ENCODE data around the gene PLCB3. TPM values are rescaled to one million over a fixed set of nuclear protein-coding genes. Genes with fewer than 3 reads are reported as not detected.

PLCB3 gene
- total RNA-seq, 1 donor from 2014 or later, result 48.7 TPM

DNA sequence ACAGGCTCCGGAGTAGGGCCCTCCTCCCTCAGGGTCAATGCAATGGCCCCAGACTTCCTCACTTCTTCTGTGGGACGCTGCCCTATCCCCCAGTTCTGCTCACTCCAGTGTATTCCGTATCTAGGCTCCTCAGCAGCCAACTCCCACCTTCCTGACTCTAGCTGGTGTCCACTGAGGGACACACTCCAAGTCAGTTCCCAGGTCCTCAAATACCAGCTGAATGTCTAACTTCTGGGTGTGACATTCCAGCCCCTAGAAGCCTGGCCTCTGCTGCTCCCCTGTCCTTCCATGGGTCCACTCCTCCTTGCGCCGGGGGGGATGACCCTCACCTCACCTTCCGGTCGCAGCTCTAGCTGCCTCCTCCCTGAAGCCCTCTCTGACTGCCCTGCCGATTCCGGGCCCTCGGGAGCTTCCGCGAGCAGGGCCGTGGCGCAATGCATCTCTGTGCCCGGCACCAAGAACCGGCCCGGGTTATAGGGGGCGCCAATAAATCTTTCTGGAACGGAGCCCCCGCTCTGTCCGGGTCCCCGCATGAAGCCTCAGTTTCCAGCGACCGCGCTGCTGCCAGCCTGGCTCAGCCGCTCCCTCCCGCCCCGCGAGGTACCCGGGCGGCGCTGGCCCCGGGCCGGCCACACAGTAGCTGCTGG is 17.7 kb downstream of the PLCB3 start:
- Histone ChIP-seq H3K4me3 (ENCODE audit: insufficient read depth, low read depth, low read length) (peak overlapping the region; percentile 60), H3K9ac (ENCODE audit: low read length) (peak overlapping the region; percentile 81), H3K36me3 (ENCODE audit: insufficient read depth, low read length) (peaks cover 7% of the 10 kb centered on the region), H3K79me2 (ENCODE audit: insufficient read depth, low read length) (peaks cover 7% of the 10 kb centered on the region), H3K27me3 (ENCODE audit: insufficient read depth, low read length) (no peaks in the 10 kb centered on the region), H2AFZ (ENCODE audit: low read depth, low read length) (peak overlapping the region; percentile 67), H3K27ac (ENCODE audit: low read depth, low read length) (peak overlapping the region; percentile 80), H3K4me1 (ENCODE audit: insufficient read depth, low read length) (peaks cover 30% of the 10 kb centered on the region), H4K20me1 (ENCODE audit: insufficient read depth, low read length) (peaks cover 14% of the 10 kb centered on the region), H3K9me3 (ENCODE audit: insufficient read depth, low read depth, low read length) (no peaks in the 10 kb centered on the region), H3K4me2 (ENCODE audit: low read length) (peak overlapping the region; percentile 89)
- H3K4me3 Mint-ChIP-seq (ENCODE audit: unreplicated experiment), result peak overlapping the region; percentile 87
- FAIRE-seq, result no peak
- H3K27ac Mint-ChIP-seq (ENCODE audit: unreplicated experiment), result peak overlapping the region; percentile 64
- peaks cover 14% of the 10 kb centered on the region for H3K4me1 Mint-ChIP-seq (ENCODE audit: low read depth, unreplicated experiment)
- H3K9me3 Mint-ChIP-seq (ENCODE audit: unreplicated experiment), result no peaks in the 10 kb centered on the region
- TF ChIP-seq, protein P1, sequence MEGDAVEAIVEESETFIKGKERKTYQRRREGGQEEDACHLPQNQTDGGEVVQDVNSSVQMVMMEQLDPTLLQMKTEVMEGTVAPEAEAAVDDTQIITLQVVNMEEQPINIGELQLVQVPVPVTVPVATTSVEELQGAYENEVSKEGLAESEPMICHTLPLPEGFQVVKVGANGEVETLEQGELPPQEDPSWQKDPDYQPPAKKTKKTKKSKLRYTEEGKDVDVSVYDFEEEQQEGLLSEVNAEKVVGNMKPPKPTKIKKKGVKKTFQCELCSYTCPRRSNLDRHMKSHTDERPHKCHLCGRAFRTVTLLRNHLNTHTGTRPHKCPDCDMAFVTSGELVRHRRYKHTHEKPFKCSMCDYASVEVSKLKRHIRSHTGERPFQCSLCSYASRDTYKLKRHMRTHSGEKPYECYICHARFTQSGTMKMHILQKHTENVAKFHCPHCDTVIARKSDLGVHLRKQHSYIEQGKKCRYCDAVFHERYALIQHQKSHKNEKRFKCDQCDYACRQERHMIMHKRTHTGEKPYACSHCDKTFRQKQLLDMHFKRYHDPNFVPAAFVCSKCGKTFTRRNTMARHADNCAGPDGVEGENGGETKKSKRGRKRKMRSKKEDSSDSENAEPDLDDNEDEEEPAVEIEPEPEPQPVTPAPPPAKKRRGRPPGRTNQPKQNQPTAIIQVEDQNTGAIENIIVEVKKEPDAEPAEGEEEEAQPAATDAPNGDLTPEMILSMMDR (IDR thresholded peaks at IDR 0.05; ENCODE audit: insufficient read depth, low read depth, low read length), result no peak
- TF ChIP-seq EZH2 (IDR thresholded peaks at IDR 0.05; ENCODE audit: insufficient read depth, low read length), result no peak
- peaks cover 2% of the 10 kb centered on the region for H3K36me3 Mint-ChIP-seq (ENCODE audit: low read depth, unreplicated experiment)
- DNase-seq (ENCODE audit: low read depth), result no peak
- H3K27me3 Mint-ChIP-seq (ENCODE audit: low read depth, unreplicated experiment), result no peaks in the 10 kb centered on the region

DNA sequence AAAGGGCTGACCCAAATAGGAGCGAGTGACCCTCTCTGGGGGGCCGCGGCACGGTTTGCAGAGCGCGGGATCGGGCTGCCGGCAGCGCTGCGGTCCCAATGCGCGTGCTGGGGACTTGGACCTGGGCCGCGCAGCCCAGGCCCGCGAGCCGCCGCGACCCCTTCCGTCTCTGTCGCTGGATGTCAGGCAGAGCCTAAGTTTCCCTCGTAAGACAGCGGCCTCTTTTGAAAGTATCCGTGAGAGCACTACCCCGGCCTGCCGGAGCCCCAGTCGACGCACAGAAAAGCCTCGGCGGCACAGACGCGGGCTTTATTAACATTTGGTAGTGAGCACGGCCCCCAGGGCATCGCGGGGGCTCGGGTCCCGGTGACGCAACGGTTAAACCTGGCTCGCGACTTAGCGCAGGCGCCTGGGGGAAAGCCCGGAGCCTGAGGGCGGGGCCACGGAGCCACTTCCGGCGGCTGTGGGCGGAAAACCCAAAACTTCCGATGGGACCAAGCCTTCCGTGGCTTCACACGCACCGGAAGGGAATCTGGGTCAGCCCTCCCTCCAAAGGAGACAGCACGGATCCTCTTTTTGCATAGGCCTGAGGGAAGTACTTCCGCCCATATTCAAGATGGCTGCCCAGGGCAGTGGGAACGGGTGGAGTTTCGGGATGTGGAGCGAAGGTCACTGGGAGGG is 18.4 kb downstream of the PLCB3 start:
- Histone ChIP-seq H3K9me3 (ENCODE audit: insufficient read depth, low read depth, low read length) (no peaks in the 10 kb centered on the region), H3K27ac (ENCODE audit: low read depth, low read length) (peak overlapping the region; percentile 80), H2AFZ (ENCODE audit: low read depth, low read length) (peak overlapping the region; percentile 67), H3K79me2 (ENCODE audit: insufficient read depth, low read length) (peaks cover 7% of the 10 kb centered on the region), H3K27me3 (ENCODE audit: insufficient read depth, low read length) (no peaks in the 10 kb centered on the region), H3K36me3 (ENCODE audit: insufficient read depth, low read length) (peaks cover 5% of the 10 kb centered on the region), H4K20me1 (ENCODE audit: insufficient read depth, low read length) (peaks cover 10% of the 10 kb centered on the region), H3K9ac (ENCODE audit: low read length) (peak overlapping the region; percentile 83), H3K4me3 (ENCODE audit: insufficient read depth, low read depth, low read length) (peak overlapping the region; percentile 70), H3K4me1 (ENCODE audit: insufficient read depth, low read length) (peaks cover 30% of the 10 kb centered on the region), H3K4me2 (ENCODE audit: low read length) (peak overlapping the region; percentile 93)
- H3K4me1 Mint-ChIP-seq (ENCODE audit: low read depth, unreplicated experiment), result peaks cover 14% of the 10 kb centered on the region
- FAIRE-seq (peak; percentile 54), DNase-seq (ENCODE audit: low read depth) (peak; percentile 100)
- TF ChIP-seq, protein P1 (IDR thresholded peaks at IDR 0.05; ENCODE audit: insufficient read depth, low read depth, low read length), result no peak
- TF ChIP-seq EZH2 (IDR thresholded peaks at IDR 0.05; ENCODE audit: insufficient read depth, low read length), result no peak
- H3K9me3 Mint-ChIP-seq (ENCODE audit: unreplicated experiment), result no peaks in the 10 kb centered on the region
- peaks cover 2% of the 10 kb centered on the region for H3K36me3 Mint-ChIP-seq (ENCODE audit: low read depth, unreplicated experiment)
- H3K27ac Mint-ChIP-seq (ENCODE audit: unreplicated experiment), result peak overlapping the region; percentile 99
- H3K27me3 Mint-ChIP-seq (ENCODE audit: low read depth, unreplicated experiment), result no peaks in the 10 kb centered on the region
- peak overlapping the region; percentile 96 for H3K4me3 Mint-ChIP-seq (ENCODE audit: unreplicated experiment)

Measured in astrocyte (in vitro differentiated cells and primary cell).